Kidney epithelial cell (primary cell): ENCODE results near the gene BCAS4. TPM values are rescaled to one million over a fixed set of nuclear protein-coding genes. Genes with fewer than 3 reads are reported as not detected.

ENCODE experiments used
- DNase-seq: peaks from one replicate; pipeline ENCODE4 v3.0.0-alpha.2; 2010; ENCODE audit warnings: low read depth
- H3K27me3 ChIP-seq: 2 replicates; pipeline ENCODE4 v1.6.0; 2011; ENCODE audit warnings: low read length; ENCODE audit not compliant: control insufficient read depth, insufficient read depth
- H3K36me3 ChIP-seq: 2 replicates; pipeline ENCODE4 v1.5.1; 2011; ENCODE audit warnings: low read length; ENCODE audit not compliant: control insufficient read depth, insufficient read depth
- H3K4me3 ChIP-seq: 2 replicates; pipeline ENCODE4 v1.5.1; 2011; ENCODE audit warnings: low read depth, mild to moderate bottlenecking, control low read depth, low read length
- total RNA-seq: library from RNA; depleted of rRNA; stranded (reverse); fragments of >200 nt; gene quantifications from 2 replicates; pipeline ENCODE4 v1.2.3, GENCODE V29; 2015
- TF ChIP-seq, protein P1 (sequence below): IDR thresholded peaks from 2 replicates; pipeline ENCODE4 v1.5.1; 2011; ENCODE audit warnings: mild to moderate bottlenecking, moderate library complexity, low read length, control low read depth, inconsistent platforms; ENCODE audit not compliant: insufficient read depth, poor library complexity, severe bottlenecking

Gene BCAS4
- total RNA-seq, 1 donor from 2014 or later, result 28.0 TPM

DNA sequence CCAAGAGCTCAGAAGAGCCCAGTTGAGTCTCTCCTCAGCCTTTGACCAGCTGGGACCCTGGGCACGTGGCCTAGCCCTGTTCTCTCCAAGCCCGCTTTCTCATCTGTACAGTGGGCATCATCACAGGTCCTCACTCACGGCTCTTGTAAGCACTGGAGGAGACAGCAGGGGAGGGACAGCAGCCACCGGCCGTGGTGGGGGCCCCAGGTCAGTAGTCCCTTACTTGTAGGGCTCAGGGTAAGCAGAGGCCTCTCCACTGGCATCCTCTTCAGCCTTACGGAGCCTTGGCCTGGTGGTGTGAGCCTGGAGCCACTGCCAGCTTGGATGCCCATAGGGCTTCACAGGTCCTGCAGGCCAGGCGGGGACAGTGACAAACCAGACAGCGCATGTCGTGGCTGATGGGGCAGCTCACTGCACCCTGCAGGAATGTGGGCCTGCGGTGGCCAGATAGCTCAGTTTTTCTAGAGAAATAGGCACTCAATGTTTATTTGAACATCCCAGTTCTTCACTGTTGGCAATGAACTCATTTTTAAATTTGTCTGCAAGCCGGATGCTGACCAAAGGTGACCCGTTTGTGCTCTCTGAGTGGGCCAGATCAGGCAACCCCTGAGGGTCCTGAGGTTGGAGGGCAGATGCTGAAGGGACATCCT is 71.3 kb downstream of the BCAS4 start:
- DNase-seq, result no peak
- Histone ChIP-seq H3K4me3 (no peak overlapping the region), H3K36me3 (no peaks in the 10 kb centered on the region), H3K27me3 (no peaks in the 10 kb centered on the region)
- TF ChIP-seq, protein P1, sequence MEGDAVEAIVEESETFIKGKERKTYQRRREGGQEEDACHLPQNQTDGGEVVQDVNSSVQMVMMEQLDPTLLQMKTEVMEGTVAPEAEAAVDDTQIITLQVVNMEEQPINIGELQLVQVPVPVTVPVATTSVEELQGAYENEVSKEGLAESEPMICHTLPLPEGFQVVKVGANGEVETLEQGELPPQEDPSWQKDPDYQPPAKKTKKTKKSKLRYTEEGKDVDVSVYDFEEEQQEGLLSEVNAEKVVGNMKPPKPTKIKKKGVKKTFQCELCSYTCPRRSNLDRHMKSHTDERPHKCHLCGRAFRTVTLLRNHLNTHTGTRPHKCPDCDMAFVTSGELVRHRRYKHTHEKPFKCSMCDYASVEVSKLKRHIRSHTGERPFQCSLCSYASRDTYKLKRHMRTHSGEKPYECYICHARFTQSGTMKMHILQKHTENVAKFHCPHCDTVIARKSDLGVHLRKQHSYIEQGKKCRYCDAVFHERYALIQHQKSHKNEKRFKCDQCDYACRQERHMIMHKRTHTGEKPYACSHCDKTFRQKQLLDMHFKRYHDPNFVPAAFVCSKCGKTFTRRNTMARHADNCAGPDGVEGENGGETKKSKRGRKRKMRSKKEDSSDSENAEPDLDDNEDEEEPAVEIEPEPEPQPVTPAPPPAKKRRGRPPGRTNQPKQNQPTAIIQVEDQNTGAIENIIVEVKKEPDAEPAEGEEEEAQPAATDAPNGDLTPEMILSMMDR, result no peak

DNA sequence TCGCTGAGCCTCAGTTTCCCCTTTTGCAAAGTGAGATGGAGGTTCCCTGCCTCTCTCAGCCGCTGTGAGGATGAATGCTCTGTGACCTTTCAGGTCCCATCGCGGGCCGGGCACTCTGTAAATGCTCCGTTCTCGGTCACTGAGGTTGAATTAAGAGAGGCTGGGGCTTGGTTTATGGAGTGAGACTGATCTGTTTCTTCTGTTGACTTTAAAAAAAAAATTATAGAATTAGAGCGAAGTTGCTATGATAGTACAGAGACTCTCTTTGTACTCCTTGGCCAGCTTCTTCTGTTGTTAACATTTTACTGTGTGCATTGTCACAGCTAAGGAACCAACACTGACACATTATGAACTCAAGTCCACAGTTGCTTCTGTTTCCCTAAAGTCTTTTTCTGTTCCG is 72.0 kb downstream of the BCAS4 start:
- Histone ChIP-seq H3K4me3 (no peak overlapping the region), H3K27me3 (no peaks in the 10 kb centered on the region), H3K36me3 (no peaks in the 10 kb centered on the region)
- TF ChIP-seq, protein P1, result no peak
- no peak for DNase-seq

GRCh38 chr20:50867805-50868204 is 72.9 kb downstream of the BCAS4 start:
- TF ChIP-seq, protein P1, result no peak
- DNase-seq, result no peak
- no peaks in the 10 kb centered on the region for H3K36me3 ChIP-seq
- H3K4me3 ChIP-seq, result no peak overlapping the region
- H3K27me3 ChIP-seq, result no peaks in the 10 kb centered on the region

DNA sequence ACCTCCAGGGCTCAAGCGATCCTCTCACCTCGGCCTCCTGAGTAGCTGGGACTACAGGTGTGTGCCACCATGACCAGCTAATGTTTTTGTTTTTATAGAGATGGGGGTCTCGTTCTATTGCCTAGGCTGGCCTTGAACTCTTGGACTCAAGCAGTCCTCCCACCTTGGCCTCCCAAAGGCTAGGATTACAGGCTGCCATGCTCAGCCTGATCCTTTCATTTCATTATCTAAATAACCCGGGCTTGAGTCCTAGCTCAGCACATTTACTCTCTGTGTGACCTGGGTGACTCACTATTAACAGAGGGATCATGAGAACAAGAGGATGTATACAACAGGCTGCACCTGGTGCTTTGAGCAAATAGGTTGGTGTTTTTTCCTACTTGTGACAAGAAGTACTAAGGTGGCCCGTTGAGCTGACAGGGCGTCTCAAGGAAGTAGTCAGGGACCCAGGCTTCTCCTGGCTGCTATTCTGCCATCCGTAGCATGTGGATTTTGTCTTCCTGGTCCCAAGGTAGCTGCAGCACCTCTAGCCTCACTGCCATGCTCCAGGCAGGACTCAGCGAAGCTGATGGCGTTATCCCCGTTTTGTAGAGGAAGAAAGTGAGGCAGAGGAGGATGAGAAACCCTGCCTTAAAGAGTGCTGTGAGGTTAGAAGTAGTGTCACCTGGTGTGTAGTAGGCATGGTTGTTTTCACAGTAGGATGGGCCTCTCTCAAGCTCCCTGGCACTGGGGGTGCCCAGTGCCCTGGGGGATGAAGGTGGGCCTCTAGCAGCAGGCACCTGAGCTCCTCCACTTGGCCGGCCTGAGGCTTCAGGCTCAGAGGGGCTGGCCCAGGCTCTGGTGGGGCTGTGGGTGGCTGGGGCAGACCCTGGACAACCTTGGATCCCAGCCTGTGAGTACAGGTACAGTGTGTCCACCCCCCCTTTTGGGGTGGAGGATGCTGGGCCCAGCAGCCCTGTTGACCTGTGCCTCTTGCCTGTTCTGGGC is 73.9 kb downstream of the BCAS4 start:
- Histone ChIP-seq H3K27me3 (no peaks in the 10 kb centered on the region), H3K36me3 (no peaks in the 10 kb centered on the region), H3K4me3 (no peak overlapping the region)
- TF ChIP-seq, protein P1, result no peak
- DNase-seq, result peak; percentile 18

DNA sequence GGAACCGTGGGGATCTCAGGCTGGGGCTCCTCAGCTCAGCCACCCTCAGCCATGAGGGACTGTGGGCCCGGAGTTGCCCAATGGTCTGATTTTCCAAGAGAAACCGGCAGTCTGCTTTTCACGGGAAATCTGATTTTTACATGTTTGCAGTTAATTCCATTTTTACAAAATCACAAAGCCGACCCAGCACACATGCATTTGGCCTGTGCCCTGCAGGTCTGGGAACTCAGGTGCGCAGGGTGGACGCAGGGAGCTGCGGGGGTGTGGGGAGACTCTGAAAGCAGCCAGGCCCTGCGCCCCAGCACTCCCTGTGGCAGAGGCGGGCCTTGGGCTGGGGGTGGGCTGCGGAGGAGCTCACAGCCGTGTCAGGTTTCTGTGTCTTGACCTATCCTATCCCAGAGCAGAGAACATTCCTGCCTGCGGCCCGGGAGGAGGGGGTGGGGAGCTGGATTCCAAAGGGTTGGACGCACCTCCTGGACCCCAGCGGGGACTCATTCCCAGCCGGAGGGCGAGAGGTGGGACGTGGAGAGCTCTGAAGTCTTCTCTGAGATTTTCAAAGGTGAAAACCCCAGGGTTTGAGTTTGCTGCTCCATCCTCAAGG is 75.8 kb downstream of the BCAS4 start:
- TF ChIP-seq, protein P1, result no peak
- Histone ChIP-seq H3K36me3 (no peaks in the 10 kb centered on the region), H3K27me3 (no peaks in the 10 kb centered on the region), H3K4me3 (no peak overlapping the region)
- peak; percentile 4 for DNase-seq
